MM.1S (cell line): ENCODE measurements around the gene MAGEB1.

Source experiments
- DNase-seq: peaks from one replicate; pipeline ENCODE4 v3.0.0-alpha.2; 2015
- H2AFZ ChIP-seq: fragments of 300-600 bp; sonication (generic); 2 replicates; pipeline ENCODE4 v1.6.0; 2016; ENCODE audit warnings: antibody characterized with exemption, low read length
- H3F3A ChIP-seq: fragments of 300-600 bp; sonication (generic); 2 replicates; pipeline ENCODE4 v1.6.1; 2016; ENCODE audit warnings: mild to moderate bottlenecking, antibody characterized with exemption, low read length, moderate library complexity, mixed read lengths; ENCODE audit not compliant: insufficient read depth
- H3K27ac ChIP-seq: fragments of 300-600 bp; sonication (generic); 2 replicates; pipeline ENCODE4 v1.5.1; 2016; ENCODE audit warnings: mild to moderate bottlenecking, low read length
- H3K27me3 ChIP-seq: fragments of 300-600 bp; sonication (generic); replicated peaks from 2 replicates; pipeline ENCODE4 v1.6.0; 2016; ENCODE audit warnings: low read length; ENCODE audit not compliant: insufficient read depth
- H3K36me3 ChIP-seq: fragments of 300-600 bp; sonication (generic); replicated peaks from 2 replicates; pipeline ENCODE4 v1.6.1; 2016; ENCODE audit warnings: mild to moderate bottlenecking, low read length, mixed read lengths; ENCODE audit not compliant: insufficient read depth
- H3K4me1 ChIP-seq: fragments of 300-600 bp; sonication (generic); 2 replicates; pipeline ENCODE4 v1.6.1; 2016; ENCODE audit warnings: low read length, mixed read lengths
- H3K4me2 ChIP-seq: fragments of 300-600 bp; sonication (generic); 2 replicates; pipeline ENCODE4 v1.6.0; 2016; ENCODE audit warnings: low read depth, low read length
- H3K4me3 ChIP-seq: fragments of 300-600 bp; sonication (generic); 2 replicates; pipeline ENCODE4 v1.5.1; 2016; ENCODE audit warnings: low read length, mixed read lengths
- H3K79me2 ChIP-seq: fragments of 300-600 bp; sonication (generic); 2 replicates; pipeline ENCODE4 v1.6.1; 2016; ENCODE audit warnings: mixed run types, low read length, mixed read lengths
- H3K9ac ChIP-seq: fragments of 300-600 bp; sonication (generic); 2 replicates; pipeline ENCODE4 v1.6.1; 2016; ENCODE audit warnings: low read length, mixed read lengths
- H3K9me2 ChIP-seq: fragments of 300-600 bp; sonication (generic); replicated peaks from 2 replicates; pipeline ENCODE4 v1.6.1; 2016; ENCODE audit warnings: mild to moderate bottlenecking, low read length, mixed read lengths; ENCODE audit not compliant: insufficient read depth
- H3K9me3 ChIP-seq: fragments of 300-600 bp; sonication (generic); replicated peaks from 2 replicates; pipeline ENCODE4 v1.6.1; 2016; ENCODE audit warnings: mild to moderate bottlenecking, low read length, mixed read lengths; ENCODE audit not compliant: insufficient read depth
- H4K20me1 ChIP-seq: fragments of 300-600 bp; sonication (generic); 2 replicates; pipeline ENCODE4 v1.6.1; 2016; ENCODE audit warnings: mild to moderate bottlenecking, low read length, moderate library complexity, mixed read lengths; ENCODE audit not compliant: insufficient read depth
- EZH2 ChIP-seq: fragments of 300-600 bp; sonication (generic); optimal IDR thresholded peaks from 2 replicates; pipeline ENCODE3; 2017; ENCODE audit warnings: low read depth, mild to moderate bottlenecking, antibody characterized with exemption, low read length, mixed read lengths
- EZH2phosphoT487 ChIP-seq: fragments of 300-600 bp; sonication (generic); IDR thresholded peaks from 2 replicates; pipeline ENCODE4 v1.6.1; 2018; ENCODE audit warnings: antibody characterized with exemption, low read length
- TF ChIP-seq, protein P1 (sequence below): fragments of 300-600 bp; sonication (generic); IDR thresholded peaks from 2 replicates; pipeline ENCODE4 v1.5.1; 2016; ENCODE audit warnings: antibody characterized with exemption, low read length, mixed read lengths

The MAGEB1 gene

DNA sequence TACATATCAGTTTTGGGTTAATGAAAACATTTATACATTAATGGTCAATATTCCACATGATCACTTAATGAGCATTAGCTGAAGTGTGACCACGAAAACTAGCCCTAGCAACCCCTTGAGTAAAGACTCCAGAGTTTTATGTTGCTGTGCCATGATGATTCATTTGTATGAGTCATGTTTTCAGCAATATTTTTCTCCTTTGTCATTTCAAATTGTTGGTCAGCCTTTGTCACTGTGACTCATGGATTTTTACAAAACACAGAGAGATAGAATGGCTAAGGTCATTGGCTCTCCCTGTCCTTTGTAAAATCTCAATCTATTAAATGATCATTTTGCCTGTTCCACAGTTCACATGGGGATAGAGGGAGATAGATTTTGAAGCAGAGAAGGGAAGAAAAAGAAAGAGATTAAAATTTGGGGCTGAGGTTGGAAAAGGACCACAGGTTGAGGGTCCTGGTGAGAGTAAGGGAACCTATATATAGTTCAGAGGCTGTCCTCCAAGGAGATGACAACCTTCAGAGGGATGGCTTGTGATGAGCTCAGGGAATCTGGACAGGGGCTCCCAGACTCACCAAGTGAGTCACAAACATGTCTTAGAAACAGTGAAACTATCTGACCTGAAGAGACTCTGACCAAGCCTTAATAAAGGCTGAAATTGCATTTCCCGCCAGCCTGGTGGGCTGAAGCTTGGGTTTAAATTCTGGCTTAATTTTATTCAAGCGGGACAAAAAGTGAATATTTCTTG, 36.7 kb downstream of the MAGEB1 start:
- H3K4me1 ChIP-seq: no peaks in the 10 kb centered on the region
- no peaks in the 10 kb centered on the region for H3K36me3 ChIP-seq
- no peaks in the 10 kb centered on the region for H3K79me2 ChIP-seq
- TF ChIP-seq EZH2 (no peak), EZH2phosphoT487 (no peak)
- TF ChIP-seq, protein P1, sequence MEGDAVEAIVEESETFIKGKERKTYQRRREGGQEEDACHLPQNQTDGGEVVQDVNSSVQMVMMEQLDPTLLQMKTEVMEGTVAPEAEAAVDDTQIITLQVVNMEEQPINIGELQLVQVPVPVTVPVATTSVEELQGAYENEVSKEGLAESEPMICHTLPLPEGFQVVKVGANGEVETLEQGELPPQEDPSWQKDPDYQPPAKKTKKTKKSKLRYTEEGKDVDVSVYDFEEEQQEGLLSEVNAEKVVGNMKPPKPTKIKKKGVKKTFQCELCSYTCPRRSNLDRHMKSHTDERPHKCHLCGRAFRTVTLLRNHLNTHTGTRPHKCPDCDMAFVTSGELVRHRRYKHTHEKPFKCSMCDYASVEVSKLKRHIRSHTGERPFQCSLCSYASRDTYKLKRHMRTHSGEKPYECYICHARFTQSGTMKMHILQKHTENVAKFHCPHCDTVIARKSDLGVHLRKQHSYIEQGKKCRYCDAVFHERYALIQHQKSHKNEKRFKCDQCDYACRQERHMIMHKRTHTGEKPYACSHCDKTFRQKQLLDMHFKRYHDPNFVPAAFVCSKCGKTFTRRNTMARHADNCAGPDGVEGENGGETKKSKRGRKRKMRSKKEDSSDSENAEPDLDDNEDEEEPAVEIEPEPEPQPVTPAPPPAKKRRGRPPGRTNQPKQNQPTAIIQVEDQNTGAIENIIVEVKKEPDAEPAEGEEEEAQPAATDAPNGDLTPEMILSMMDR: no peak
- no peaks in the 10 kb centered on the region for H3K27me3 ChIP-seq
- H3K9ac ChIP-seq: no peak overlapping the region
- no peaks in the 10 kb centered on the region for H4K20me1 ChIP-seq
- H3K27ac ChIP-seq: no peak overlapping the region
- no peak for DNase-seq
- H3K9me2 ChIP-seq: no peaks in the 10 kb centered on the region
- H2AFZ ChIP-seq: no peak overlapping the region
- H3K4me3 ChIP-seq: no peak overlapping the region
- H3K4me2 ChIP-seq: no peak overlapping the region
- no peaks in the 10 kb centered on the region for H3K9me3 ChIP-seq
- no peaks in the 10 kb centered on the region for H3F3A ChIP-seq

DNA sequence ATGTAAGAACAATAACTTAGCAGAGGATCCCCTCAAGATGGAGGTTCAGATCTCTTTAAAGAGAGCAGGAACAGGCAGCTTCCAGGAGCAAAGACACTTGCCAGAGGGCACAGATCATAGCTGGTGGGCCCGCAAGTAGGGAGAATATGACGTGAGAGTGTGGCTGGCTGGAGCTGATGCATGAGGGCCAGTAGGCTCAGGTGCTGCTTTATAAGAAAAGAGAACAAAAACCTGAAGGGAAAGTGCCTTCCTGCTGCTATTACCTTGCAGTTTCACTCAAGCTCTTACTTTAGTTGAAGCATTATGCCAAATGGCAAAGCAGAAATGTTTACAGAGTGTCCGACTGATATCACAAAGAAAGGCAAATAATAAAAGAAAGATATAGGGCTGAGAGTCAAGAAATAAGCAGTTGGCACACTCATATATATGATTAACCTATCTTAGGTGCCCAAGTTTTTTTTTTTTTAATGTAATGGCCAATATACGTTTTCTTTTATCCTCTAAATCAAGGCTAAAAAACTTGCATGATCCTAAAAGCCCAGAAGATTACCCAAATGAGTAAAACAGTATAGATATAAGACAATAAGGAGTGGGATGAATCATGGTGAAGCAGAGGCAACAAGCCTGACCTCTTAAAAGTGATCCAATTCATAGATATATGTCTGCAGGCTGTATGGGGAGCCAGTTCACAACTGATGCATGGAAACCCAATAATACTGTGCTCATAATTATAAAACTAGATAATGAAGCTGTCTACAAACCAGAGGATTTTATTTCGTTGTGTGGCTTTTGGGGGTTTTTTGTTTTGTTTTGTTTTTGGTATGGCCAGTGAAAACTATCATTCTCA, 49.7 kb downstream of the MAGEB1 start:
- Histone ChIP-seq H2AFZ (no peak overlapping the region), H3K9me2 (no peaks in the 10 kb centered on the region), H3K9ac (no peak overlapping the region), H3K27me3 (no peaks in the 10 kb centered on the region), H3K27ac (no peak overlapping the region), H3K79me2 (no peaks in the 10 kb centered on the region), H3F3A (no peaks in the 10 kb centered on the region), H4K20me1 (no peaks in the 10 kb centered on the region), H3K4me3 (no peak overlapping the region), H3K36me3 (no peaks in the 10 kb centered on the region), H3K4me1 (no peaks in the 10 kb centered on the region), H3K9me3 (no peaks in the 10 kb centered on the region), H3K4me2 (no peak overlapping the region)
- no peak for DNase-seq
- TF ChIP-seq, protein P1: no peak
- TF ChIP-seq EZH2phosphoT487: no peak

DNA sequence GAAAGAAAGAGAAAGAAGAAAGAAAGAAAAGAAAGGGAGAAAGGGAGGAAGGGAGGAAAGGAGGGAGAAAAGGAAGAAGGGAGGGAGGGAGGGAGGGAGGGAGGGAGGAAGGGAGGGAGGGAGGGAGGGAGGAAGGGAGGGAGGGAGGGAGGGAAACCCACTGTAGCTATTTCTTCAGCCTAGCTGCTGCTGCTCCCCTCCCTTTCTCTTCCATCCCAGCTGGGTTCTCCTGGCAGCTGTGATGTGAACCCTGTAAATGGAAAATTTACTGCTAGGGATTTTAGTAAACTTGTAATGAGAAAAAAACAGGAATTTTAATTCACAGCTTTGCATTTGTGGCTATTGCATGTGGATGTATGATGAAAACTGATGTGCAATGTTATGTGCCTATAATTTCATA, 54.3 kb downstream of the MAGEB1 start:
- no peaks in the 10 kb centered on the region for H3K9me2 ChIP-seq
- H3K27ac ChIP-seq: no peak overlapping the region
- no peaks in the 10 kb centered on the region for H3K79me2 ChIP-seq
- no peaks in the 10 kb centered on the region for H3K27me3 ChIP-seq
- H3K9ac ChIP-seq: no peak overlapping the region
- no peak overlapping the region for H3K4me3 ChIP-seq
- H3F3A ChIP-seq: no peaks in the 10 kb centered on the region
- H4K20me1 ChIP-seq: no peaks in the 10 kb centered on the region
- no peak for TF ChIP-seq EZH2phosphoT487
- TF ChIP-seq, protein P1: no peak
- no peak for TF ChIP-seq EZH2
- H3K36me3 ChIP-seq: no peaks in the 10 kb centered on the region
- no peak overlapping the region for H2AFZ ChIP-seq
- H3K9me3 ChIP-seq: no peaks in the 10 kb centered on the region
- DNase-seq: no peak
- H3K4me1 ChIP-seq: no peaks in the 10 kb centered on the region
- H3K4me2 ChIP-seq: no peak overlapping the region
